Chondrocyte (in vitro differentiated cells): ENCODE results near the gene FERMT3. TPM values are rescaled to one million over a fixed set of nuclear protein-coding genes. Genes with fewer than 3 reads are reported as not detected.

ENCODE experiments used
- DNase-seq: peaks from one replicate; pipeline ENCODE4 v3.0.0; 2021; ENCODE audit warnings: mixed read lengths, low spot score
- H3K27ac Mint-ChIP-seq: one replicate; pipeline ENCODE4 v1.8.0; 2021; ENCODE audit warnings: mild to moderate bottlenecking, moderate library complexity, mixed read lengths; ENCODE audit not compliant: unreplicated experiment
- H3K27me3 Mint-ChIP-seq: 2 replicates; pipeline ENCODE4 v1.8.0; 2021; ENCODE audit warnings: low read depth, mixed read lengths
- H3K36me3 Mint-ChIP-seq: 2 replicates; pipeline ENCODE4 v1.8.0; 2021; ENCODE audit warnings: low read depth, mixed read lengths
- H3K4me1 Mint-ChIP-seq: 2 replicates; pipeline ENCODE4 v1.8.0; 2021; ENCODE audit warnings: low read depth, mild to moderate bottlenecking, mixed read lengths
- H3K4me3 Mint-ChIP-seq: one replicate; pipeline ENCODE4 v1.8.0; 2021; ENCODE audit warnings: mild to moderate bottlenecking, moderate library complexity, mixed read lengths; ENCODE audit not compliant: unreplicated experiment
- H3K9me3 Mint-ChIP-seq: 2 replicates; pipeline ENCODE4 v1.8.0; 2021; ENCODE audit warnings: low read depth, mixed read lengths
- total RNA-seq: library from RNA; stranded (reverse); gene quantifications from 3 replicates; pipeline ENCODE4 v1.2.1, GENCODE V29; 2021
- TF ChIP-seq, protein P1 (sequence below): fragments of 200-600 bp; sonication (generic); IDR thresholded peaks from 2 replicates; pipeline ENCODE4 v1.5.0; 2021; ENCODE audit warnings: antibody characterized with exemption, mild to moderate bottlenecking, moderate library complexity

The FERMT3 gene
- total RNA-seq, 1 donor from 2014 or later, result 1.5 TPM

DNA sequence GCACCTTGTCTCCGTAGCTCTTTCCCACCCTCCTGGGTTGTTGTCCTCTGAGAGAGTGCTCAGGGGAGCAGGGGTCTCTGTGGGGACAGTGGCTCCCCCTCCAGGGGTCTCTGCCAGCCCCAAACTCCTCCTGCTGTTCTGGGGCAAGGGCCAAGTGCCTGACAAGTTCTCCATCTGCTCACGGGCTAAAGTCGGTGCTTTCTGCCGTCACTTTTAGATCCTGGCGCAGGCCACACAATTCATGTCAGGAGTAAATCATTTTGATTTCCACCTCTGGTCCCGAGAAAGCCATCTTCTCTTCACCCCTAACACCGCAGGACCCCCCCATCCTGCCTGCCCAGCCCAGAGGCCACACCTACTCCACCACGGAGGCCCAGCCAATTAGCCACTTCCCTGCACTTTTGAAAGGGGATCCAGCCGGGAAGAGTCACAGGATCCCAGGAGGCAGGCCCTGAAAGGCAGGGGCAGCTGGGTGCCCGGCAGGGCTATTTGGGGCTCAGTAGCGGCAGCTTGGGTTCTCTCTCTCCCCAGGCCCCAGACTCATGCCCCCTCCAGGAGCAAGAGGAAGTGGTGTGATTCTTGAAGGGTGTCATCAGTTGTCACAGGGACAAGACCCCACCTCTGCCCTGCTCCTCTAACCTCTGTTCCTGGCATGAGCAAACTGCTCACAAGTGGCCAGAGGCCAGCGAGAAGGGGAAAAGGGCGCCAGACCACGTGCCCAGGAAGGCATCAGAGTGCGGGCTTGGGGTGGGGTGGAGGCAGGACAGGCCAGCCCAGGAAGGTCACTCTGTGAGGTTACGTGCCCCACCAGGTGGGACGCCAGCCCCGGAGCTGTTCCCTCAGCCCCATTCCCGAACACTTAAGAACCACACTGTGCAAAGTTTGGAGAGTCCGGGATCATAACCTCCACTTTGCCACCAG lies 41.9 kb upstream of the FERMT3 start:
- DNase-seq, result no peak
- no peaks in the 10 kb centered on the region for H3K27me3 Mint-ChIP-seq
- no peaks in the 10 kb centered on the region for H3K9me3 Mint-ChIP-seq
- H3K4me1 Mint-ChIP-seq, result peaks cover 15% of the 10 kb centered on the region
- no peaks in the 10 kb centered on the region for H3K36me3 Mint-ChIP-seq
- TF ChIP-seq, protein P1, sequence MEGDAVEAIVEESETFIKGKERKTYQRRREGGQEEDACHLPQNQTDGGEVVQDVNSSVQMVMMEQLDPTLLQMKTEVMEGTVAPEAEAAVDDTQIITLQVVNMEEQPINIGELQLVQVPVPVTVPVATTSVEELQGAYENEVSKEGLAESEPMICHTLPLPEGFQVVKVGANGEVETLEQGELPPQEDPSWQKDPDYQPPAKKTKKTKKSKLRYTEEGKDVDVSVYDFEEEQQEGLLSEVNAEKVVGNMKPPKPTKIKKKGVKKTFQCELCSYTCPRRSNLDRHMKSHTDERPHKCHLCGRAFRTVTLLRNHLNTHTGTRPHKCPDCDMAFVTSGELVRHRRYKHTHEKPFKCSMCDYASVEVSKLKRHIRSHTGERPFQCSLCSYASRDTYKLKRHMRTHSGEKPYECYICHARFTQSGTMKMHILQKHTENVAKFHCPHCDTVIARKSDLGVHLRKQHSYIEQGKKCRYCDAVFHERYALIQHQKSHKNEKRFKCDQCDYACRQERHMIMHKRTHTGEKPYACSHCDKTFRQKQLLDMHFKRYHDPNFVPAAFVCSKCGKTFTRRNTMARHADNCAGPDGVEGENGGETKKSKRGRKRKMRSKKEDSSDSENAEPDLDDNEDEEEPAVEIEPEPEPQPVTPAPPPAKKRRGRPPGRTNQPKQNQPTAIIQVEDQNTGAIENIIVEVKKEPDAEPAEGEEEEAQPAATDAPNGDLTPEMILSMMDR, result no peak
- H3K27ac Mint-ChIP-seq, result no peak overlapping the region
- peak overlapping the region; percentile 84 for H3K4me3 Mint-ChIP-seq

DNA sequence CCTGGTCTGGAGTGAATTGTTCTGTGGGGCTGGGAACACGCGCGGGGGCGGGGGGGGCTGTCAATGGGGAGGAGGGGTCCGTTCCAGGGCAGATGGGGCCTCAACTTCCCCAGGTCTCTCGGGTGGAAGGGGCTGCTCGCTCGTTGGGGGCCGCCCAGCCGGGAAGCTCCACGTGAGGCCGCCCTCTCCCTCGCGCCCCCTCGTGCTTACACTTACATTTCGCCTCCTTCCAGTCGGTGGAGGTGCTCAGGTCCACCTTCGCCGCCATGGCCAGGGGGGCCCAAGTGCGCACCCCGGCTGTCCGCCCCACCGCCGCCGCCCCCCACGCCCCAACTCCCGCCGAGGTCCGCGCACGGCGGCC lies 41.1 kb upstream of the FERMT3 start:
- no peaks in the 10 kb centered on the region for H3K9me3 Mint-ChIP-seq
- H3K4me1 Mint-ChIP-seq, result peaks cover 15% of the 10 kb centered on the region
- H3K27ac Mint-ChIP-seq, result no peak overlapping the region
- no peak for DNase-seq
- no peaks in the 10 kb centered on the region for H3K36me3 Mint-ChIP-seq
- H3K27me3 Mint-ChIP-seq, result no peaks in the 10 kb centered on the region
- TF ChIP-seq, protein P1, result peak; percentile 58
- peak overlapping the region; percentile 84 for H3K4me3 Mint-ChIP-seq

DNA sequence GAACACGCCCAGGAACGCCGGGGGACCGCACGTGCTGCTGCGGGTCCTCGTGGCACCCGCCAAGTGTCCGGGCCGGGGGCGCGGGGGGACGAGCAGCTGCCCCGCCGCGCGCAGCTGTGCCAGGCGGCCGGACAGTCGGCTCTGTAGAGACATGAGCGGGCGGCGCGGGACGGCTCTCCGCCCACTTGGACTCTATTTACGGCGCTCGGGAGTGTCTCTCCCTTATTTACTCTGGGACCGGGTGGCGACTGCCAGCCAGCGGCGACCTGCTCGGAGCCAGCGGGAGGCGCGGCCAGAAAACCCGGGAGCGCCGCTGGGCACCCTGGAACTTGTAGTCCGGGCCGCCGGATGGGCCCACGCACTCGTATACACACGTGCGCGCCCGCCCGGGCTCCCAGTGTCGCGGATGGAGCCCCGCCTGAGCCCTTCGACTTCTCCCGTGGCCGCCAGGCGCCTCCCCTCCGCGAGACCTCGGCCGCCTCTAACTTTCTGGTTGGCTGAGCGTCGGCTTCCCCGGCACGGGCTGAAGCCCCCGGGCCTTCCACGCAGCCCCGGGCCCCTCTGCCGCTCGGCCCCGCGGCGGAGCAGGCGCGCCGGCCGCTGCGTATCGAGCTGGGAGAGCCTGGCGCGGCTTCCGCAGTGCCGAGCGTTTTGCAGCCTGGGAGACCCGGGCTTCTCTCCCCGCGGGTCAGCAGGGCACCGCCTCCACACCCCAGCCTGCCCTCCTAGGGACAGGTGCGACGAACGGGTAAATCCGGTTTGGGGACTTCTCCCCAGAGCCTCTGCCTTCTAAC lies 40.5 kb upstream of the FERMT3 start, which contains the start of gene MACROD1:
MACROD1 (minus strand) TSS at position 272 of the 794 bp plus-strand sequence; CDS start at position 153, 119 bp downstream.
- H3K4me3 Mint-ChIP-seq, result peak within 1 kb of the TSS; percentile 84
- H3K27ac Mint-ChIP-seq, result peak within 1 kb of the TSS; percentile 10
- TF ChIP-seq, protein P1, result peak; percentile 31
- no peaks in the 10 kb centered on the region for H3K27me3 Mint-ChIP-seq
- peaks cover 15% of the 10 kb centered on the region for H3K4me1 Mint-ChIP-seq
- no peaks in the 10 kb centered on the region for H3K36me3 Mint-ChIP-seq
- peak; percentile 96 for DNase-seq
- H3K9me3 Mint-ChIP-seq, result no peaks in the 10 kb centered on the region

DNA sequence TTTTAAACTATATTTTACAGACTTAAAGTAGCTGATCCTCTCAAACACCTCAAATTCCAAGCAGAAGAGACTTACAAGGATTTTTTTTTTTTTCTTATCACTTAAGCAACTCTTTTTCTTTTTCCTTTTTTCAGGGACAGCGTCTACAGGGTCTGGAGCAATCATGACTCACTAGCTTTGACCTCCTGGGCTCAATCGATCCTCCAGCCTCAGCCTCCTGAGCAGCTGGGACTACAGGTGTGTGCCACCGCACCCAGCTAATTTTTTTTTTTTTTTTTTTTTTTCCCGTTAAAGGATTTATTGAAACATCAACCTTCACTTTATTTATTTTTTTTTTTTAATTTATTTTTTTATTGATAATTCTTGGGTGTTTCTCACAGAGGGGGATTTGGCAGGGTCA lies 36.1 kb upstream of the FERMT3 start:
- peaks cover 4% of the 10 kb centered on the region for H3K9me3 Mint-ChIP-seq
- H3K27me3 Mint-ChIP-seq, result no peaks in the 10 kb centered on the region
- no peak overlapping the region for H3K4me3 Mint-ChIP-seq
- TF ChIP-seq, protein P1, result no peak
- peaks cover 6% of the 10 kb centered on the region for H3K4me1 Mint-ChIP-seq
- no peak for DNase-seq
- H3K27ac Mint-ChIP-seq, result no peak overlapping the region
- H3K36me3 Mint-ChIP-seq, result no peaks in the 10 kb centered on the region
